ENCODE data around the gene RBPJ.

DNA sequence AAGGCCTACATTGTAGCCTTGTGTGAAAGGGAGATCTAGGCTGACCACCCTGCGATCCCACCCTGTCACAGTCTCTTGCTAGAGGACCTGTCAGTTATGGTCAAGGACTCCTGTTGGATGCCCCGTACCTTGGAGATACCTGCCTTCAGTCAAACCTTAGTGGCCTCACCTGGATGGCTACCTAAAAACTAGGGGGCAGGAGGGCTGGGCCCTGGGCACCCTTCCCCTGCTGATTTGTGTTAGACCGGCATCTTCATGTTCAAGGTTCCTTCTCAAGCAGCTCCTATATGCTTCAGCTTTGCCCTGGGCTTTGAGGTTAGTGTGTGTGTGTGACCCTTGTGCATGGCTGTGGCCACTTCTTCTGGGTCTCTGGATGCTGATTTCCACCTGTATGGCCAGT lies 134.1 kb downstream of the RBPJ start:
- TF ChIP-seq, protein P1, sequence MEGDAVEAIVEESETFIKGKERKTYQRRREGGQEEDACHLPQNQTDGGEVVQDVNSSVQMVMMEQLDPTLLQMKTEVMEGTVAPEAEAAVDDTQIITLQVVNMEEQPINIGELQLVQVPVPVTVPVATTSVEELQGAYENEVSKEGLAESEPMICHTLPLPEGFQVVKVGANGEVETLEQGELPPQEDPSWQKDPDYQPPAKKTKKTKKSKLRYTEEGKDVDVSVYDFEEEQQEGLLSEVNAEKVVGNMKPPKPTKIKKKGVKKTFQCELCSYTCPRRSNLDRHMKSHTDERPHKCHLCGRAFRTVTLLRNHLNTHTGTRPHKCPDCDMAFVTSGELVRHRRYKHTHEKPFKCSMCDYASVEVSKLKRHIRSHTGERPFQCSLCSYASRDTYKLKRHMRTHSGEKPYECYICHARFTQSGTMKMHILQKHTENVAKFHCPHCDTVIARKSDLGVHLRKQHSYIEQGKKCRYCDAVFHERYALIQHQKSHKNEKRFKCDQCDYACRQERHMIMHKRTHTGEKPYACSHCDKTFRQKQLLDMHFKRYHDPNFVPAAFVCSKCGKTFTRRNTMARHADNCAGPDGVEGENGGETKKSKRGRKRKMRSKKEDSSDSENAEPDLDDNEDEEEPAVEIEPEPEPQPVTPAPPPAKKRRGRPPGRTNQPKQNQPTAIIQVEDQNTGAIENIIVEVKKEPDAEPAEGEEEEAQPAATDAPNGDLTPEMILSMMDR (IDR thresholded peaks at IDR 0.05): no peak
- no peak for TF ChIP-seq POLR2A (IDR thresholded peaks at IDR 0.05)
